Measurements from ENCODE around the gene FAM83G. TPM values are rescaled to one million over a fixed set of nuclear protein-coding genes. Genes with fewer than 3 reads are reported as not detected.

Gene FAM83G
- total RNA-seq, 2 experiments from 2014 or later, result 2.9 to 3.0 TPM

- H3K9me3 Mint-ChIP-seq, result no peaks in the 10 kb centered on the region
- DNase-seq, result no peak
- Histone ChIP-seq H3K9me3 (ENCODE audit: control insufficient read depth in 1 of 2, insufficient read depth in 1 of 2, low read length in 2 of 2) (no peaks in the 10 kb centered on the region), H3K27ac (ENCODE audit: low read depth in 1 of 2, low read length in 2 of 2) (no peak overlapping the region), H3K36me3 (ENCODE audit: insufficient read depth, low read length) (peaks cover 27% of the 10 kb centered on the region), H3K27me3 (ENCODE audit: control insufficient read depth in 1 of 2, insufficient read depth in 2 of 2, low read length in 2 of 2) (no peaks in the 10 kb centered on the region), H3K4me1 (ENCODE audit: insufficient read depth, low read length) (no peaks in the 10 kb centered on the region), H3K4me3 (ENCODE audit: low read length) (no peak overlapping the region)
- intact Hi-C loops (cut with DNase I, micrococcal nuclease), result no loop called here
- ChIA-PET CTCF (no interaction called here), POLR2A (no interaction called here)
- H3K4me1 Mint-ChIP-seq (ENCODE audit: low read depth), result no peaks in the 10 kb centered on the region
- no peaks in the 10 kb centered on the region for H3K27me3 Mint-ChIP-seq
- H3K4me3 Mint-ChIP-seq, result no peak overlapping the region
- ATAC-seq (ENCODE audit: poor library complexity), result no peak
- TF ChIP-seq, protein P1, sequence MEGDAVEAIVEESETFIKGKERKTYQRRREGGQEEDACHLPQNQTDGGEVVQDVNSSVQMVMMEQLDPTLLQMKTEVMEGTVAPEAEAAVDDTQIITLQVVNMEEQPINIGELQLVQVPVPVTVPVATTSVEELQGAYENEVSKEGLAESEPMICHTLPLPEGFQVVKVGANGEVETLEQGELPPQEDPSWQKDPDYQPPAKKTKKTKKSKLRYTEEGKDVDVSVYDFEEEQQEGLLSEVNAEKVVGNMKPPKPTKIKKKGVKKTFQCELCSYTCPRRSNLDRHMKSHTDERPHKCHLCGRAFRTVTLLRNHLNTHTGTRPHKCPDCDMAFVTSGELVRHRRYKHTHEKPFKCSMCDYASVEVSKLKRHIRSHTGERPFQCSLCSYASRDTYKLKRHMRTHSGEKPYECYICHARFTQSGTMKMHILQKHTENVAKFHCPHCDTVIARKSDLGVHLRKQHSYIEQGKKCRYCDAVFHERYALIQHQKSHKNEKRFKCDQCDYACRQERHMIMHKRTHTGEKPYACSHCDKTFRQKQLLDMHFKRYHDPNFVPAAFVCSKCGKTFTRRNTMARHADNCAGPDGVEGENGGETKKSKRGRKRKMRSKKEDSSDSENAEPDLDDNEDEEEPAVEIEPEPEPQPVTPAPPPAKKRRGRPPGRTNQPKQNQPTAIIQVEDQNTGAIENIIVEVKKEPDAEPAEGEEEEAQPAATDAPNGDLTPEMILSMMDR (IDR thresholded peaks at IDR 0.05), result no peak
- no peak overlapping the region for H3K27ac Mint-ChIP-seq
- H3K36me3 Mint-ChIP-seq (ENCODE audit: low read depth), result peaks cover 17% of the 10 kb centered on the region
These were observed 27.5 kb downstream of the FAM83G start for GRCh38 chr17:18977021-18977420.

- Histone ChIP-seq H3K4me3 (ENCODE audit: low read length) (no peak overlapping the region), H3K27ac (ENCODE audit: low read depth in 1 of 2, low read length in 2 of 2) (no peak overlapping the region), H3K36me3 (ENCODE audit: insufficient read depth, low read length) (peaks cover 29% of the 10 kb centered on the region), H3K9me3 (ENCODE audit: control insufficient read depth in 1 of 2, insufficient read depth in 1 of 2, low read length in 2 of 2) (no peaks in the 10 kb centered on the region), H3K4me1 (ENCODE audit: insufficient read depth, low read length) (no peaks in the 10 kb centered on the region), H3K27me3 (ENCODE audit: control insufficient read depth in 1 of 2, insufficient read depth in 2 of 2, low read length in 2 of 2) (no peaks in the 10 kb centered on the region)
- intact Hi-C loops (cut with DNase I, micrococcal nuclease), result no loop called here
- peaks cover 17% of the 10 kb centered on the region for H3K36me3 Mint-ChIP-seq (ENCODE audit: low read depth)
- H3K27me3 Mint-ChIP-seq, result no peaks in the 10 kb centered on the region
- TF ChIP-seq, protein P1 (IDR thresholded peaks at IDR 0.05), result no peak
- POLR2A ChIA-PET, result no interaction called here
- no peak for DNase-seq
- ATAC-seq (ENCODE audit: poor library complexity), result no peak
- H3K9me3 Mint-ChIP-seq, result no peaks in the 10 kb centered on the region
- H3K4me1 Mint-ChIP-seq (ENCODE audit: low read depth), result no peaks in the 10 kb centered on the region
- H3K27ac Mint-ChIP-seq, result no peak overlapping the region
- CTCF ChIA-PET, result no interaction called here
- H3K4me3 Mint-ChIP-seq, result no peak overlapping the region
These were observed 28.4 kb downstream of the FAM83G start for GRCh38 chr17:18976201-18976600.

GRCh38 chr17:18975597-18975996 lies 29.0 kb downstream of the FAM83G start:
- intact Hi-C loops (cut with DNase I, micrococcal nuclease), result no loop called here
- Histone ChIP-seq H3K36me3 (ENCODE audit: insufficient read depth, low read length) (peaks cover 29% of the 10 kb centered on the region), H3K4me1 (ENCODE audit: insufficient read depth, low read length) (no peaks in the 10 kb centered on the region), H3K9me3 (ENCODE audit: control insufficient read depth in 1 of 2, insufficient read depth in 1 of 2, low read length in 2 of 2) (no peaks in the 10 kb centered on the region), H3K4me3 (ENCODE audit: low read length) (no peak overlapping the region), H3K27ac (ENCODE audit: low read depth in 1 of 2, low read length in 2 of 2) (no peak overlapping the region), H3K27me3 (ENCODE audit: control insufficient read depth in 1 of 2, insufficient read depth in 2 of 2, low read length in 2 of 2) (no peaks in the 10 kb centered on the region)
- H3K27ac Mint-ChIP-seq, result no peak overlapping the region
- no peaks in the 10 kb centered on the region for H3K9me3 Mint-ChIP-seq
- H3K4me3 Mint-ChIP-seq, result no peak overlapping the region
- peaks cover 18% of the 10 kb centered on the region for H3K36me3 Mint-ChIP-seq (ENCODE audit: low read depth)
- ATAC-seq (ENCODE audit: poor library complexity) (no peak), DNase-seq (no peak)
- no peaks in the 10 kb centered on the region for H3K27me3 Mint-ChIP-seq
- ChIA-PET POLR2A (interaction anchor here (1.0 kb wide), 1 partner anchor 47 kb away, joined by 3 read pairs; no protein-coding TSS in a partner anchor), CTCF (no interaction called here)
- no peaks in the 10 kb centered on the region for H3K4me1 Mint-ChIP-seq (ENCODE audit: low read depth)
- TF ChIP-seq, protein P1 (IDR thresholded peaks at IDR 0.05), result no peak
